OCI-LY1 (cell line): ENCODE measurements around the gene GPR6.

Experiments used
- H2AFZ ChIP-seq: fragments of 200-600 bp; sonication (generic), shearing (Covaris generic); 2 replicates; pipeline ENCODE4 v1.6.0; 2014; ENCODE audit warnings: antibody characterized with exemption, mild to moderate bottlenecking, low read length
- H3F3A ChIP-seq: fragments of 200-600 bp; sonication (generic), shearing (Covaris generic); 2 replicates; pipeline ENCODE4 v1.6.0; 2014; ENCODE audit warnings: mild to moderate bottlenecking, antibody characterized with exemption, low read length, moderate library complexity; ENCODE audit not compliant: insufficient read depth
- H3K27ac ChIP-seq: fragments of 200-600 bp; sonication (generic); 2 replicates; pipeline ENCODE4 v1.5.1; 2014; ENCODE audit warnings: low read length, mixed run types, mild to moderate bottlenecking, low read depth; ENCODE audit not compliant: poor library complexity, severe bottlenecking
- H3K27me3 ChIP-seq: fragments of 200-600 bp; sonication (generic); 2 replicates; pipeline ENCODE4 v1.6.0; 2014; ENCODE audit warnings: antibody characterized with exemption, mild to moderate bottlenecking, low read length, moderate library complexity; ENCODE audit not compliant: insufficient read depth
- H3K36me3 ChIP-seq: fragments of 200-600 bp; sonication (generic); 2 replicates; pipeline ENCODE4 v1.6.1; 2014; ENCODE audit warnings: mild to moderate bottlenecking, antibody characterized with exemption, low read length, moderate library complexity, mixed read lengths; ENCODE audit not compliant: insufficient read depth
- H3K4me1 ChIP-seq: fragments of 200-600 bp; sonication (generic); 2 replicates; pipeline ENCODE4 v1.5.1; 2014; ENCODE audit warnings: mild to moderate bottlenecking, low read length, moderate library complexity; ENCODE audit not compliant: insufficient read depth, severe bottlenecking
- H3K4me2 ChIP-seq: fragments of 200-600 bp; sonication (generic), shearing (Covaris generic); 2 replicates; pipeline ENCODE4 v1.6.1; 2014; ENCODE audit warnings: low read length
- H3K4me3 ChIP-seq: fragments of 200-600 bp; sonication (generic); 2 replicates; pipeline ENCODE4 v1.5.1; 2014; ENCODE audit warnings: low read length, low read depth, mild to moderate bottlenecking, mixed read lengths; ENCODE audit not compliant: poor library complexity, severe bottlenecking
- H3K79me2 ChIP-seq: fragments of 200-600 bp; shearing (Covaris generic); 2 replicates; pipeline ENCODE4 v1.6.1; 2016; ENCODE audit warnings: mixed run types, low read length, mixed read lengths; ENCODE audit not compliant: insufficient read depth
- H3K9ac ChIP-seq: fragments of 200-600 bp; sonication (generic), shearing (Covaris generic); 2 replicates; pipeline ENCODE4 v1.6.1; 2014; ENCODE audit warnings: mild to moderate bottlenecking, low read length, mixed read lengths
- H3K9me2 ChIP-seq: fragments of 200-600 bp; sonication (generic), shearing (Covaris generic); 2 replicates; pipeline ENCODE4 v1.6.1; 2014; ENCODE audit warnings: low read depth, mild to moderate bottlenecking, low read length, mixed read lengths
- H3K9me3 ChIP-seq: fragments of 200-600 bp; shearing (Covaris generic); 2 replicates; pipeline ENCODE4 v1.6.1; 2014; ENCODE audit warnings: low read length, mixed read lengths
- H4K20me1 ChIP-seq: fragments of 200-600 bp; sonication (generic), shearing (Covaris generic); 2 replicates; pipeline ENCODE4 v1.6.0; 2016; ENCODE audit warnings: mild to moderate bottlenecking, low read length; ENCODE audit not compliant: insufficient read depth
- EZH2 ChIP-seq: fragments of 200-600 bp; sonication (generic), shearing (Covaris generic); IDR thresholded peaks from 2 replicates; pipeline ENCODE4 v1.8.0; 2017; ENCODE audit warnings: borderline replicate concordance, mixed run types, mild to moderate bottlenecking, antibody characterized with exemption, low read length, moderate library complexity, mixed read lengths
- TF ChIP-seq, protein P1 (sequence below): fragments of 200-600 bp; sonication (generic), shearing (Covaris generic); IDR thresholded peaks from 2 replicates; pipeline ENCODE4 v1.5.1; 2017; ENCODE audit warnings: mild to moderate bottlenecking, antibody characterized with exemption, low read length, moderate library complexity, mixed read lengths

The GPR6 gene

DNA sequence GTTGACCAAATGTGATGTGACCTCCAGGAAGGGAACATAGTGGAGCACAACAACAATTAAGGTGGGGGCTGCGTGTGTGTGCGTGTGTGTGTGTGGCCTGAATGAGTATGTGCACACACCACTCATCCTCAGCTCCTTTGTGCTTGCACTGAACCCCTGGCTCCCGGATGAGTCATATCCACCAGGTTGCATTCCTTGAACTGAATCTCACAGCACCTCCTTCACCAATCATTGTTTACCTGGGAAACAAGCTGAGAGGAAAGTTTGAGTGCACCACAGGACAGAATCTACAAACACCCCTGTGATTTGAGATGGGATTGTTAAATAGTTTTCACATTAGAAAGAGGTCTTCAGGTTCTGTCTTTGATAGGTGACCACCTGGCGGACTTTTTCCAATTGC is 33.7 kb upstream of the GPR6 start:
- Histone ChIP-seq H3K27ac (no peak overlapping the region), H3K4me2 (no peak overlapping the region), H2AFZ (no peak overlapping the region)

DNA sequence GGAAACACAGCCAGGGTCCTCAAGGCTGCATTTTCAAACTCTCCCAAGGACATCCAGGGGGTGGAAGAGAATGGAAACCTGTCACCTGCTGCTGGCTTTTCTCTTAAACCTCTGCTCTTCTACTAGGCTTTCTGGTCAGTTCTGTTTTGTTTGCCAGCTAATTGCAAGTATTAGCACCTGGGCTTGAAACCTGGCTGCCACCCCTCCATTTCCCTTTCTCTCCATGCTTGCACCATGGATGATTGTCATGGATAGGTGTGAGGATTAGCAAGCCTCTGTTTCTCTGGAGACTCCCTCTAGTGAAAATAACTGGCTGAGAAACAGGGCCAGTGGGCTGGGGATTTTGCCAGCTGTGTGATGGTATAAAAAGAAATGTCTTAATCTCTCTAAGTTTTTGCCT is 33.0 kb upstream of the GPR6 start:
- no peak overlapping the region for H2AFZ ChIP-seq

More for the DNA sequence above, 33.7 kb upstream of the GPR6 start:
- H4K20me1 ChIP-seq, result no peaks in the 10 kb centered on the region
- no peaks in the 10 kb centered on the region for H3K79me2 ChIP-seq
- TF ChIP-seq EZH2, result no peak
- TF ChIP-seq, protein P1, sequence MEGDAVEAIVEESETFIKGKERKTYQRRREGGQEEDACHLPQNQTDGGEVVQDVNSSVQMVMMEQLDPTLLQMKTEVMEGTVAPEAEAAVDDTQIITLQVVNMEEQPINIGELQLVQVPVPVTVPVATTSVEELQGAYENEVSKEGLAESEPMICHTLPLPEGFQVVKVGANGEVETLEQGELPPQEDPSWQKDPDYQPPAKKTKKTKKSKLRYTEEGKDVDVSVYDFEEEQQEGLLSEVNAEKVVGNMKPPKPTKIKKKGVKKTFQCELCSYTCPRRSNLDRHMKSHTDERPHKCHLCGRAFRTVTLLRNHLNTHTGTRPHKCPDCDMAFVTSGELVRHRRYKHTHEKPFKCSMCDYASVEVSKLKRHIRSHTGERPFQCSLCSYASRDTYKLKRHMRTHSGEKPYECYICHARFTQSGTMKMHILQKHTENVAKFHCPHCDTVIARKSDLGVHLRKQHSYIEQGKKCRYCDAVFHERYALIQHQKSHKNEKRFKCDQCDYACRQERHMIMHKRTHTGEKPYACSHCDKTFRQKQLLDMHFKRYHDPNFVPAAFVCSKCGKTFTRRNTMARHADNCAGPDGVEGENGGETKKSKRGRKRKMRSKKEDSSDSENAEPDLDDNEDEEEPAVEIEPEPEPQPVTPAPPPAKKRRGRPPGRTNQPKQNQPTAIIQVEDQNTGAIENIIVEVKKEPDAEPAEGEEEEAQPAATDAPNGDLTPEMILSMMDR, result no peak
- no peaks in the 10 kb centered on the region for H3K9me3 ChIP-seq
- H3K36me3 ChIP-seq, result no peaks in the 10 kb centered on the region
- no peaks in the 10 kb centered on the region for H3K27me3 ChIP-seq
- H3K4me3 ChIP-seq, result no peak overlapping the region
- no peaks in the 10 kb centered on the region for H3K9me2 ChIP-seq
- H3K4me1 ChIP-seq, result no peaks in the 10 kb centered on the region
- H3F3A ChIP-seq, result no peaks in the 10 kb centered on the region
- H3K9ac ChIP-seq, result no peak overlapping the region

DNA sequence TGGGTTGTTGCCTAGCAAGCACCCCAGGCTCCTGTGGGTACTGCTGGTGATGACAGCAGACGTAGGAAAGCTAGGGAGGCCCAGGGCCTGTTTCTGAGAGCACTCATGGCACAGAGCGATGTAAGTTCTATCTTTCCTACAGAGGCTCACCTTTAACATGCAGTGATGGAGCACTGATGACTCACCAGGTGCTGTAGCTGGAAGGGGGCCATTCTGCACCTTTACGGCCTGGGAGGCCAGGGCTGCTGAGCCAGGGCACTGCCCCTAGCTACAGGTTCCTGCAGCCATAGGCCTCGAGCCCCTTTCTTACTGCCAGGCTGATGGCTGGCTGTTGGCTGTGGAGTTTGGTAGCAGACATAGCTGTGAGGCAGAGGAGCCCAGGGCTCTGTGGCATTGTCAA is 31.1 kb upstream of the GPR6 start:
- no peak overlapping the region for H3K9ac ChIP-seq
- no peaks in the 10 kb centered on the region for H3K9me2 ChIP-seq
- no peak overlapping the region for H2AFZ ChIP-seq
- no peak overlapping the region for H3K4me3 ChIP-seq
- TF ChIP-seq, protein P1, result no peak
- TF ChIP-seq EZH2, result no peak
- no peaks in the 10 kb centered on the region for H3K36me3 ChIP-seq
- no peaks in the 10 kb centered on the region for H3K27me3 ChIP-seq
- no peak overlapping the region for H3K27ac ChIP-seq
- no peaks in the 10 kb centered on the region for H4K20me1 ChIP-seq
- no peaks in the 10 kb centered on the region for H3K9me3 ChIP-seq
- H3K79me2 ChIP-seq, result no peaks in the 10 kb centered on the region
- no peaks in the 10 kb centered on the region for H3F3A ChIP-seq
- no peaks in the 10 kb centered on the region for H3K4me1 ChIP-seq
- H3K4me2 ChIP-seq, result no peak overlapping the region

More for the DNA sequence above, 33.0 kb upstream of the GPR6 start:
- no peaks in the 10 kb centered on the region for H3F3A ChIP-seq
- no peaks in the 10 kb centered on the region for H3K4me1 ChIP-seq
- H4K20me1 ChIP-seq, result no peaks in the 10 kb centered on the region
- no peaks in the 10 kb centered on the region for H3K36me3 ChIP-seq
- no peak overlapping the region for H3K4me2 ChIP-seq
- no peak overlapping the region for H3K4me3 ChIP-seq
- no peaks in the 10 kb centered on the region for H3K9me2 ChIP-seq
- H3K27ac ChIP-seq, result no peak overlapping the region
- H3K9ac ChIP-seq, result no peak overlapping the region
- H3K79me2 ChIP-seq, result no peaks in the 10 kb centered on the region
- H3K27me3 ChIP-seq, result no peaks in the 10 kb centered on the region
- TF ChIP-seq, protein P1, result no peak
- TF ChIP-seq EZH2, result no peak
- H3K9me3 ChIP-seq, result no peaks in the 10 kb centered on the region
